CD4-positive, alpha-beta T cell treated with Interleukin-6 for 4 hours (primary cell): ENCODE measurements around the gene TNFRSF4.

Experiments
- DNase-seq: peaks from one replicate; pipeline ENCODE4 v3.0.0-alpha.2; 2020; ENCODE audit warnings: mixed read lengths

The TNFRSF4 gene

DNA sequence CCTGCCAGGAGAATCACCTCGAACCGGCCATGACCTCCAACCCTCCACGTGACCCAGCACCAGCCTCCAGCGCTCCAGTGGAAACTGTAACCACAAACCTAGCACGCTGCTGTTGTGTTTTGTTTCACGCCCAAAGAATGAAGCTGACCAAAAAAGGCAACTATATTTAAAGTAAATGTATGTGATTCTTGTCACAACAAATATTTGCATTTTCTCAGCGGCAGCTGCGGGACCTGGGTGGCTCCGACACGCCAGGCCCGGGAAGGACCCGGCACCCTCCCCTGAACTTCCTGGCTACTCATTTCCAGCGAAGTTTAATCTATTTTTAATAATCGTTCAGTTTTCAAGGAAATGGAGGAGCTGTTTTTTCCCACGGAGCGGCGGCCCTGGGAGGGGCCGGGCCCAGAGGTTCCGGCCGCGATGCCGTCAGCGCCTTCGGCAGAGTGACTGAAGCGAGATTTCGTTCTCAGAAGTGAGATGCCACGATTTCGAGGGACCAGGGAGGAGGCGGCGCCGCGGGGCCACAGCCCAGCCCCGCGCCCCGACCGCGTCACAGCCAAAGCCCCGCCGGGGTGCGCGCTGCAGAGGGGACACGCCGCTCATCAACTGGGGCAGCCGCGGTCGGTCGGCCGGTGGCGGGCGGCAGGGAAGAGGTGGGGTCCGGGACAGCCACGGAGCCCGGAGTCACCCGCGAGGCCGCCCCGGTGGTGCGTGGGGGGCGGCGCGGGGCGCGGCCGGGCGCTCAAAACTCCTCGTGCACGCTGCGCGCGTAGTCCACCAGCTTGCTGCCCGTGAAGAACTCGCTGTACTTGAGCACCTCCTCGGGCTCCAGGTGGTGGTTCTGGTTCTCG lies 3.0 kb upstream of the TNFRSF4 start:
- DNase-seq, result peak; percentile 51

GRCh38 chr1:1215881-1216605 lies 2.1 kb upstream of the TNFRSF4 start:
- no peak for DNase-seq

DNA sequence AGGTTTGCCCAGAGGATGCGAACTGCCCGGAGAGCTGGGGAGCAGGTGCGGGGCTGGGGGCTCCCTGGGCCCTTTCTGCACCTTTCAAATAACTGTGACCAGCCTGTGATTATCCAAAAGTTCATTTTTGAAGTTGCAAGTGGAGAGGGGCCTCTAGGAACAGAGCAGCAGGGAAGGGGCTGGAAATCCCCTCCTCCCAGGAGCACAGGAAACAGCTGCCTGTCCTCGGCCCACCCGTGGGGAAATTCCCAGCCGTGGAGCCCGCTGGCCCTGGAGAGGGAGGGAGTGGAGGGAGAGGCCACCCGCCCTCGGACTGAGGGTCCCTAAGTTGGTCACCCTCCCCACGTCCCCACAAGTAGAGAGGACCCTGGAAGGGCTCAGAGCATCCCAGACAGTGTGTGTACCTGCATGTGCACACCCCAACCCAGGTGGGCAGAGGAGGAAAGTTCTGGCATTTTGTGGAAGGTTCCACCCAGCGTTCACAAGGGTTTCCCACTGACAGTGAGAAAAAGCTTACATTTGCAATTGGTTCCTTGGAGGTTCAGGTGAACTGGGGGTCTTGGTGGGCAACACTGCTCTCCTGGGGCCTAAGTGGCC lies 1.2 kb upstream of the TNFRSF4 start:
- DNase-seq, result no peak

DNA sequence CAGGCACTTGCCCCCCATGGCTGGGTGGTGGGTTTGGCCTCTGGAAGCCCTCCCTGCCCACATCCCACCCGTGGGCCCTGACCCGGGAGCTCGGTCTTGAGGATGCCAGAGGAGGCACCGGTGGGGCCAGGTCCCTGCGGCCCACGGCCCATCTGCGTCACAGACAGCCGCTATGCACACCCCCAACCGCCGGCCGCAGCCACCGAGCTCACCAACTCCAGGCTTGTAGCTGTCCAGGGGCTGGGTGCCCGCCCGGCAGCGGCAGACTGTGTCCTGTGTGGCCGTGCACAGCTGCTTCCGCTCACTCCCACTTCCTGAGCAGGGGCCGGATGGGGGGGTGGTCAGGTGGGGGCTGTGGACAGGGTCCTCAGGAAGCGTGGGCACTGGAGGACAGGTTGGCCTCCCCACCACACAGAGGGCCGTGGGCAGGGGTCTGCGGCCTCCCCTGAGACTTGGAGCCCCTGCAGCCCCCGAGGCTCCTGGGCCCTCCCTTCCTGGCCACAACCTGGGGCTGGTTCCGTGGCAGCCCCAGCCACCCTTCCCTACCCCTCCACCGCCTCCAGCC lies 1.1 kb downstream of the TNFRSF4 start:
- DNase-seq, result peak; percentile 53

DNA sequence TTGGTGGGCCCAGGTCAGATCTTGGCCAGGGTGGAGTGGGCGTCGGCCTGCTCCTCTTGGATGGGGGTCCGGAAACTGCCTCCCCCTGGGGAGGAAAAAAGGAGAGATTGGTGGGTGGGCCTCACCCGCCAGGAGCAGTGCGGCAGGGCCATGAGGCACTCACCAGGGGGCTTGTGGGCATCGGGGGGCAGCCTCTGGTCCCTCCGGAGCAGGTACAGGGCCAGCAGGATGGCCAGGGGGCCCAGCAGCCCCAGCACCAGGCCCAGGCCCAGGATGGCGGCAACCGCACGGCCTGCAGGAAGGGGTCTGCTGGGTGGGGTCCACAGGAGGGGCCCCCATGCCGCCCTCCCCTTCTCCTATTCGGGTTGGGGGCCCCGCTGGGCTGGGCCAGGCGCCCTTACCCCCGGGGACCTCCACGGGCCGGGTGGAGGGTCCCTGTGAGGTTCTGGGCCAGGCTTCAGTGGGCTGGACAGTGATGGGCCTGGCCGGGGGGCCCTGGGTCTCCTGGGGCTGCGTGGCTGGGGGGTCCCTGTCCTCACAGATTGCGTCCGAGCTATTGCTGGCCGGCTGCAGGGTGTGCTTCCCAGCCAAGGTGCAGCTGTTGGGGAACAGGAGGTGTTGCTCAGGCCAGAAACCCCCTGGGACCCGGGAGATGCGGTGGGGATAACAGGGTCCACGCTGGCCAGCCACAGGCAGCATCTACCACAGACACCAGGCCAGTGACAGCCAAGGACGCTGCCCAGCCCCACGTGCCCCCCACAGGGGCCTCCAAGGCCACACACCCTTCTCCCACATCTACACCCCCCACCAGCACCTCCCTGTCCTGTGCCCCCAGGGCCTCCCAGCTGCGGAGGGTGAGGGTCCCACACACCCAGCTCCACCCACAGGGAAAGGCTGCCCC lies 2.2 kb downstream of the TNFRSF4 start:
- no peak for DNase-seq

DNA sequence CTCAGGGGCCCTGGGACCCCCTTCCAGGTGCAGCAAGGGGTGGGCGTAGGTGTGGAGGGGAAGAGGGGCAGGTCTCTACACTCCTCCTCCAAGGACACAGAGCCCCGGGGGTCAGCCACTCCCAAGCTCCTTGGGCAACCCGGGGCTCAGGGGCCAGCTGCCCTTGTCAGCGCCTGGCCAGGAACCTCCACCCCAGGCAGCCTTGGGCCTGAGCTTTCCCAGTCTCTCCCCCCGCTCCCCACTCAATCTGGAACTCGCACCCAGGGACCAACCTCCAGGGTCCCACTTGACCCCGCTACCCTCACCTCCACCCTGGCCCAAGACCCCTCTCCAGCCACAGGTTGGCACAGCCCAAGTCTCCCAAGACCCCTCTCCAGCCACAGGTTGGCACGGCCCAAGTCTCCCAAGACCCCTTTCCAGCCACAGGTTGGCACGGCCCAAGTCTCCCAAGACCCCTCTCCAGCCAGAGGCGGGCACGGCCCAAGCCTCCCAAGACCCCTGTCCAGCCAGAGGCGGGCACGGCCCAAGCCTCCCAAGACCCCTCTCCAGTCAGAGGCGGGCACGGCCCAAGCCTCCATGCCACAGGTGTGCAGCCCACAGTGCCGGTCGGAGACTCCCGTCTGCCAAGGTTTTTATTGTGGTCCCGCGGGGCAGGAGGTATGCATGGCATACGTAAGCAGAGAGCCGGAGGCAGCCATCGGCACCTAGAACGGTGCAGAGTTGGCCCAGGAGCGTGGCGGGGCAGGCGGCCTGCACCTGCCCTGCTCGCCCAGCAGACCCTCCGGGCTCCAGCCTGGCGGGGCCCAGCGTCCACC lies 3.0 kb downstream of the TNFRSF4 start:
- no peak for DNase-seq

- peak; percentile 52 for DNase-seq
Measured at GRCh38 chr1:1208713-1209433, 5.1 kb downstream of the TNFRSF4 start.

GRCh38 chr1:1207571-1207892 lies 6.4 kb downstream of the TNFRSF4 start:
- DNase-seq, result no peak

DNA sequence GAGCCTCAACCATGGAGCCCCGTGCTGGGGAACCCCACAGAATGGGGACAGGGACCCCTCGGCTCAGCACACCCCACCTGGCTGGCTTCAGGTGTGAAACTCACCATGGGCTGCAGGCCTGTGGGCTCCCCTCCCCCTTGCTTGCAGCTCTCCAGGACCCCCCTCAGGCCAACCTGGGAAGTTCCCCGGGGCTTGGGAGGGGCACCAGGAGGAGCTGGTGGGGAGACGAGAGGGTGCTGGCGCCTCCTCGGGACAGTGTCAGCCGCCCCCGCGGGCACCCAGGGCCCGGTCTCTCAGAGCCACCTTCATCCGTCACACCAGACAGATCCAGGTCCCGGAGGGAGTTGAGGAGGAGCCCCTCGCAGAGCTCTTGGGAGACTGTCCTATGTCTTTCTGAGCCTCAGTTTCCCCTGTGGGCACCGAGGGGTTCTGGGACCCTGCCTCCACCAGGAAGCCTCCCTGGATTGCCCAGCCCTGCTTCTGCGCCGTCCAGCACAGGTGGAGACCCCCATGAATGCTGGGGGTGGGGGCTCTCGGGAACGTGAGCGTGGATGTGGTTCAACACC lies 6.9 kb downstream of the TNFRSF4 start:
- DNase-seq, result no peak

DNA sequence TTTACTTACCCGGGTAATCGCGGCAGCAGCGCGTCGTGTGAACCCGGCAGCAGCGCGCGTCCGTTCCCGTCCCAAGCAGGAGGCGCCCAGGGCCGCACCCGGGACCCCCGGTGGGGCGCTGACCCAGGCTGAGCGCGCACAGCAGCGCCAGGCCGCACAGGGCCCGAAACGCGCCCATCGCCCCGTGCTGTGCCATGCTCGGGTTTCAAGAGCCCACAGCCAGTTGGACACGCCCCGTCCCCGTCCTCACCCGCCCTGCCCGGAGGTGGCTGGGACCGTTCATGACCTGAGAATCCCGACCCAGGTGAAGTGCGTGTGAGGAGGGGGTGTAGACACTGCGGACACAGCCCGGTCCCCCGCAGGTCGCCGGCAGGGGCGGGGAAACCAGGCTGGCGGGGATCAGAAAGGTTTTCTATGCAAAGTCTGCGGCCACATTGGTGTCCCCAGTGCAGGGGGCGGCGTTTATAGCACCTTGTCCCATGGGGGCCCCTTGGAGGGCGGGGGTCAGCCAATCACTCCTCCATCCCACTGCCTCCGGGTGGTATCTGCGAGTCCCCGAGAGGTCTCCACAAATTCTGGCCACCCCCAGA lies 7.5 kb downstream of the TNFRSF4 start, which contains the start of gene TNFRSF18:
TNFRSF18 (minus strand) TSS at position 217 of the 590 bp plus-strand sequence; CDS start at position 196, 21 bp downstream.
- peak; percentile 59 for DNase-seq

DNA sequence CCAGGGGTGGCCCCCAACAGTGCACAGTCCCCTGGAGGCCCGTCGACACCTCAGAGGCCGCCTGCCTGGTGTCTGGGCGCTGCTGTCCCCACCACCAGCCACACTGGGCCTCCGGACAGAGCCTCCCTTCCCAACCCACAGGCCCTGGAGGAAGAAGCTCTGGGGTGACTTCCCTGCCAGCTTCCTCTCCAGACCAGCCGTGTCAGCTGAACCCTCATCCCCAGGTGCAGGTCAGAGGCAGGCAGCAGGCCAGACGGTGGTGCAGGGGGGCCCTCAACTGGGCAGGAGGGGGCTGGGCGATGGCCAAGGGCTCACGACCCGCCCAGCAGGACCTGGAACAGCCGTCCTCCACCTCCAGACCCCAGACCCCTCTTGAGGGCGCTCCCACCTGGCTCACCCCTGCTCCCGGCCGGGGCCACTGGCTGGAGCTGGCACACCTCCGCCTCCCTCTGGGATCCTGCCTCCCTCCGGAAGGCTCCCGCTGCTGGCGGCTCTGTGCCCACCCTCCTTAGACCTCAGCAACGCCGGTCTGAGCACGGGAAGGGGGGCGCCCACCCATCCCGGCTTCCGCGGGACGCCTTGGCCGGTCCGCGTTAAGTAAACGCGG lies 8.1 kb downstream of the TNFRSF4 start:
- DNase-seq, result no peak

- no peak for DNase-seq
Measured at GRCh38 chr1:1204998-1205768, 8.8 kb downstream of the TNFRSF4 start.

GRCh38 chr1:1204425-1204920 lies 9.5 kb downstream of the TNFRSF4 start:
- no peak for DNase-seq

DNA sequence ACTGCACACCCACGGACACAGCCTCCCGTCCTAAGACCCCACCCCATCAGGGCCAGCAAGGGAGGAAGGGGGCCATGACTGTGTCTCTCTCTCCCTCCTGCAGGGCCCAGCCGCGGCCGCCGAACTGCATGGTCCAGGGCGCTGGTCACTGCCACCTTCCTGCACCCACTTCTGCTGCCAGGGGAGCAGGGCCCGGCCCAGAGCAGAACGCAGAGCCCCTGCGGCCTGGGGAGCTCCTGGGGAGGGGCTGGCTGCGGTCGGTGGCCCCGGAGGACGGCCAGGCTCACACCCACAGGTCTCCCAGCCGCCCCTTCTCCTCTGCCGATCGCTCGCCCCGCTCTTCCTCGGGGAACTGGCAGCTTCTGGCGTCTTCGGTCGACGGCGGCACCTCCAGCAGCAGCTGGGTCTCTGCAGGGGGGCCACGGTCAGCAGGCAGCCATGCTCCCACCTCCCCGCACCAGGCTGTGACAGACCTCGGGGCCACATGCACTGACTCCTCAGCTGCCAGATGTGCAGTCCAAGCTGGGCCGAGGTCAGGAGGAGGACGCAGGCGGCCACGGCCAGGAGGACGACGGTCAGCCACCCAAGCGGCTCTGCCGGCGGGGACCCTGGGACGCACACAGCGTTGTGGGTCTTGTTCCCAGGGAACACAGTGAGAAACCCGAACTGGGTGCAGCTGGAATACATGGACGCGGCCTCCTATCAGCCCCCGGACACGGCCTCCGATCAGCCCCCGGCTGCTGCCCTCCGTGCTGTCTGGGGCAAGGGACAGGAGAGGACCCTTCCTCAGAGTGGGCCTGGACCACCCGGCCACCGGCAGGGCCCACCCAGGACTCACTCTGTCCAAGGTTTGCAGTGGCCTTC lies 10.2 kb downstream of the TNFRSF4 start:
- DNase-seq, result no peak

DNA sequence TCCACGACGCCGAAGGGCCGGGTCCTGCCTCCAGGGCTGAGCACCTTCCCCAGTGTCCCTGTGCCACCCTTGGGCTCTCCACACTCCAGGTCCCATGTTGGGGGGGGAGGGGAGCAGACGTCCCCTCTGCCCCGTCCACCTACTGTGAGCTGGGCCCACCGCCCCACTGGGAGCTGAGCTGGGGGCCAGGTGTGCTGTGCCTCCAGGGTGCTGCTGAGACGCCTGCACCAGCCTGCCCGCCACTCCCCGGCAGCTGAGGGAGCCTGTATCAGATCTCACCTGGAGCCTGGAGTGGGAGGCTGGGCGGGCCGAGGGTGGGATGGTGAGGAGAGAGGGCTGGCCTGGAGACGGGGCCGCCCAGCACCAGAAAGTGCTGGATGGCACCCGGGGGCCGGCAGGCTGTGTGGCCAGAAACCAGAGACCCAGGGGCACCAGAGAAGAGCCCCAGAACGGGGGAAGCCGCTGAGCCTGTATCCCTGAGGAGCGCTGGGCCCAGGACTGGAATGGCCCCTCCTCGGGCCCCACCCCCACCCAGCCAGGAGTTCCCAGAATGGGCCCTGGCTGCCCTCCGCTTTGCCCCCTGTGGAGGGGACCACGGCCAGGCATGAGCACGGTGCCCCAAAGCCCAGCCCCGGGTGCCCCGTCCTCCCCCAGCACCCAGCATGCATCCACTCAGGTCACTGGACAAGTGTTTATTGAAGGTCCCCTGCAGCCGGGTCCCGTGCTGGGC lies 11.0 kb downstream of the TNFRSF4 start:
- DNase-seq, result no peak

DNA sequence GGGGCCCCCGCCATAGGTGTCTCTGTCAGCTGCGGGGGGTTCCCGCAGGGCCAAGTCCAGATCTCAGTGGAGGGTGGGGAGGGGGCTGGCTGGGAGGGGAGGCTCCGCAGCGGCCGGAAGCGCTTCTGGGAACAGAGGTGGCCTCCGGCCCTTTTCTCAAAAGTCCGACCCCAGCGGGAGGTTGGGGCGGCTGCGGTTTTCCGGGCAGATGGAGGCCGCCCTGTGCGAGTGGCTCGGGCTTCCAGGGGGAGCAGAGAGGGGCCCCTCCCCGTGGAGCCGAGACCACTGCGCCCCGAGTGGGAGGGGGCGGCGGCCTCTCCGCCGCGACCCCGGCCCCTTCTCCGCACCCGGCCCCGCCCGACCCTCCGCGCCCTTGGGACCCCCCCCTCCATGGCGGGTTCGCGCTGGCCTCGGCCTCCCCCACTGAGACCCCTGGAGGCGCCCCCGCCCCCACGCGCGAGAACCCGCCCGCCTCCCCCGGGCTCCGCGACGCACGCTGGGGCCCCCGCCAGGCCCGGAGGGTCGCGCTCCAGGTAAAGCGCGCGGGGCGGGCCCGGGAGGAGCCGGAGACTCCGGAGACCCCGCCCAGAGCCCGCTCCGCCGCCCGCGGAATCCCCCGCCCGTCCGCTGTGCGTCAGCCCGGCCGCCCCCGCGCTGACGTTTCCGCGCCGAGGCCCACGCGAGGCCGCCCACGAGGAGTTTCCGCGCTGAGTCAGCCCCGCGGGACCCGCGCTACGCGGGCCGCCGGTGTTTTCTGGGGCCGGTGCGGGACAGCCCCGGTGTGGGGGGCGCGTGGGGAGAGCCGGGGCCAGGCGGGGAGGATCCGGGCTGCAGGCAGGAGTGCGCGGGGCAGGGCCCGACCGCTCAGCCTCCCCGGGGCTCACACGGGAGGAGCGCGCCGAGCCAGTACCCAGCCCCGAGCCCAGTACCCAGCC lies 12.8 kb downstream of the TNFRSF4 start:
- DNase-seq, result peak; percentile 88
